Measurements from ENCODE around the gene C11orf65.

C11orf65 gene

GRCh38 chr11:108498816-108499408, 31.6 kb upstream of the C11orf65 start:
- Histone ChIP-seq H3K27me3 (peaks cover 17 to 49% (median 38%) of the 10 kb centered on the region in 11 experiments), H3K9me3 (replicated peaks in 1 of 11) (no peaks in the 10 kb centered on the region), H4K20me1 (no peaks in the 10 kb centered on the region), H3K4me3 (peak overlapping the region; percentile 65 to 82 (median 70)), H3K4me1 (peaks cover 0 to 23% (median 16%) of the 10 kb centered on the region in 10 experiments; a peak in 12 of 20 replicates), H3K36me3 (no peaks in the 10 kb centered on the region), H3K4me2 (peak overlapping the region; percentile 90 to 98 (median 94)), H3K27ac (peak overlapping the region in 10 of 11 experiments; percentile 68 to 94 (median 86); a peak in 19 of 22 replicates), H3K9ac (peak overlapping the region; percentile 76 to 89 (median 84); a peak in 21 of 22 replicates)
- no peak for TF ChIP-seq Cebpa-rat (IDR thresholded peaks at IDR 0.05)

DNA sequence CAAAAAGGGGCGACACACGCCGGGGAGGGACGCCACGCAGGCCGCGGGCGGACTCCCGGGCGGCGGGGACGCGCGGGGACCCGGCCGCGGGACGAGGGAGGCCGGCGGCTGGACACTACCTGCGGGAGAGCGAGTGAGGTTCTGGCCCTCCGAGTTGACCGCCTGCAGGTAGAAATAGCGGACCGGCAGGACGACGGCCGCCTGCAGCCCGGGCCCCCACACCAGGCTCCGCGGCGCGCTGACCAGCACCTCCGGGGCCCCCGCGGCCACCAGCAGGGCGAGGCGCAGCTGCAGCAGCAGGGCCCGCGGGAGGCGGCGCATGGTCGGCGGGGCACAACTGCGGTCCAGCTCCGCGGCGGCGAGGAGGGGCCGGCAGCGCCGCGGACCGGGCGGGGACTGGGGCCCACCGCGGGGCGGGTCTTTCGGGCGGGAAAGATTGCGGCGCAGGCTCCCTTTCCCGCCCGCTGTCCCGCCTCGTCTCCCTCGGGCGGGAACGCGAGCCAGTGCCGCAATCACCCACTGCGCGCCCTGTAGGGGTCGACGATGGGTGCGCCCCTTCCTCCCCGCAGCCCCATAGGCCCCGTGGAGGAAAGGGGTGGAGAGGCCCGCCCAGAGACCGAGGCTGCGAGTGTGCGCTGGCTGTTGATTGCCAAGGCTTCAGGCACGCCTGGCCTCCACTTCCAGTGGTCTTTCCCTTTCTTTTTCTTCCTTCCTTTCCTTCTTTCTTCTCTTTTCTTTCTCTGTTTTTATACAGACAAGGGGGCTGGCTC, 30.9 kb upstream of the C11orf65 start, which contains the start of gene POGLUT3:
POGLUT3 (minus strand) TSS at position 339 of the 770 bp plus-strand sequence; CDS start at position 321, 18 bp downstream.
- Histone ChIP-seq H3K27ac (peak within 1 kb of the TSS; percentile 33 to 94 (median 86); a peak in 21 of 22 replicates), H3K4me1 (peaks cover 0 to 23% (median 16%) of the 10 kb centered on the region in 10 experiments; a peak in 12 of 20 replicates), H4K20me1 (no peaks in the 10 kb centered on the region), H3K4me3 (peak within 1 kb of the TSS; percentile 65 to 82 (median 70)), H3K36me3 (no peaks in the 10 kb centered on the region), H3K4me2 (peak within 1 kb of the TSS; percentile 90 to 98 (median 94)), H3K9me3 (replicated peaks in 1 of 11) (no peaks in the 10 kb centered on the region), H3K9ac (peak within 1 kb of the TSS; percentile 76 to 89 (median 84)), H3K27me3 (peaks cover 17 to 49% (median 38%) of the 10 kb centered on the region in 11 experiments)
- no peak for TF ChIP-seq Cebpa-rat (IDR thresholded peaks at IDR 0.05)

GRCh38 chr11:108497317-108498045, 30.2 kb upstream of the C11orf65 start:
- peak overlapping the region; percentile 65 to 82 (median 70) for H3K4me3 ChIP-seq
- peaks cover 17 to 49% (median 38%) of the 10 kb centered on the region in 11 experiments for H3K27me3 ChIP-seq
- H3K27ac ChIP-seq = peak overlapping the region; percentile 33 to 94 (median 86); a peak in 21 of 22 replicates
- peak in 2 of 11 experiments; percentile 15 to 85; a peak in 2 of 22 replicates for TF ChIP-seq Cebpa-rat (IDR thresholded peaks at IDR 0.05)
- peak overlapping the region; percentile 76 to 89 (median 84) for H3K9ac ChIP-seq
- H3K4me2 ChIP-seq = peak overlapping the region; percentile 90 to 98 (median 94)
- no peaks in the 10 kb centered on the region for H4K20me1 ChIP-seq
- no peaks in the 10 kb centered on the region for H3K9me3 ChIP-seq (replicated peaks in 1 of 11)
- no peaks in the 10 kb centered on the region for H3K36me3 ChIP-seq
- peaks cover 0 to 23% (median 16%) of the 10 kb centered on the region in 10 experiments; a peak in 12 of 20 replicates for H3K4me1 ChIP-seq

GRCh38 chr11:108496643-108497256, 29.4 kb upstream of the C11orf65 start:
- Histone ChIP-seq H3K4me2 (peak overlapping the region; percentile 90 to 98 (median 94)), H3K36me3 (no peaks in the 10 kb centered on the region), H3K9ac (peak overlapping the region; percentile 61 to 89 (median 84); a peak in 20 of 22 replicates), H4K20me1 (no peaks in the 10 kb centered on the region), H3K27me3 (peaks cover 17 to 49% (median 38%) of the 10 kb centered on the region in 11 experiments), H3K4me1 (peaks cover 0 to 23% (median 16%) of the 10 kb centered on the region in 10 experiments; a peak in 12 of 20 replicates), H3K4me3 (peak overlapping the region; percentile 65 to 82 (median 70); a peak in 14 of 20 replicates), H3K27ac (peak overlapping the region in 10 of 11 experiments; percentile 68 to 94 (median 86); a peak in 21 of 22 replicates), H3K9me3 (replicated peaks in 1 of 11) (no peaks in the 10 kb centered on the region)
- TF ChIP-seq Cebpa-rat (IDR thresholded peaks at IDR 0.05) = no peak

DNA sequence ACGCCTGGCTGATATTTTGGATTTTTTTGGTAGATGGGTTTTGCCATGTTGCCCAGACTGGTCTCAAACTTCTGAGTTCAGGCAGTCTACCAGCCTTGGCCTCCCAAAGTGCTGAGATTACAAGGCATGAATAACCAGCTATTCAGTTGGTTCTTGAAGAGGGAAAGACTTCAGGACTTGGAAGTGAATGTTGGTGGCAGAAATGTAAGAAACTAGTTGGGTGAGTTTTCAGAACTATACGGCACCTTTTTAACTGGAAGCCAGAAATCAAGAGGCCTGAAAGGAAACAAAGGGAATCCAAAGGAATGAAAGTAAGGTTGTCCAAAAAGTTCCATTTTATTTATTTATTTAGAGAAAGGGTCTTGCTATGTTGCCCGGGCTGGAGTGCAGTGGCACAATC, 28.0 kb upstream of the C11orf65 start:
- Histone ChIP-seq H4K20me1 (no peaks in the 10 kb centered on the region), H3K4me1 (peaks cover 0 to 23% (median 16%) of the 10 kb centered on the region in 10 experiments; a peak in 12 of 20 replicates), H3K9ac (no peak overlapping the region), H3K27ac (no peak overlapping the region), H3K9me3 (replicated peaks in 1 of 11) (no peaks in the 10 kb centered on the region), H3K36me3 (peaks cover 0 to 2% (median 0%) of the 10 kb centered on the region in 11 experiments; a peak in 2 of 22 replicates), H3K27me3 (peaks cover 17 to 44% (median 38%) of the 10 kb centered on the region in 11 experiments), H3K4me3 (no peak overlapping the region), H3K4me2 (no peak overlapping the region)
- TF ChIP-seq Cebpa-rat (IDR thresholded peaks at IDR 0.05) = no peak

GRCh38 chr11:108494182-108494581, 26.9 kb upstream of the C11orf65 start:
- Histone ChIP-seq H3K9me3 (replicated peaks in 1 of 11) (no peaks in the 10 kb centered on the region), H3K4me3 (no peak overlapping the region), H4K20me1 (no peaks in the 10 kb centered on the region), H3K4me1 (peaks cover 0 to 22% (median 16%) of the 10 kb centered on the region in 10 experiments; a peak in 12 of 20 replicates), H3K27ac (no peak overlapping the region), H3K36me3 (peaks cover 0 to 12% (median 0%) of the 10 kb centered on the region in 11 experiments; a peak in 5 of 22 replicates), H3K4me2 (no peak overlapping the region), H3K27me3 (peaks cover 9 to 33% (median 29%) of the 10 kb centered on the region in 11 experiments), H3K9ac (no peak overlapping the region)
- no peak for TF ChIP-seq Cebpa-rat (IDR thresholded peaks at IDR 0.05)

GRCh38 chr11:108491936-108492335, 24.6 kb upstream of the C11orf65 start:
- H3K4me2 ChIP-seq = no peak overlapping the region
- peaks cover 0 to 20% (median 5%) of the 10 kb centered on the region in 11 experiments; a peak in 7 of 22 replicates for H3K36me3 ChIP-seq
- TF ChIP-seq Cebpa-rat (IDR thresholded peaks at IDR 0.05) = no peak
- no peak overlapping the region for H3K9ac ChIP-seq
- peaks cover 0 to 7% (median under 1%) of the 10 kb centered on the region in 10 experiments; a peak in 4 of 20 replicates for H3K4me1 ChIP-seq
- no peak overlapping the region for H3K4me3 ChIP-seq
- H3K27ac ChIP-seq = no peak overlapping the region
- H3K9me3 ChIP-seq (replicated peaks in 1 of 11) = no peaks in the 10 kb centered on the region
- no peaks in the 10 kb centered on the region for H4K20me1 ChIP-seq
- peaks cover 0 to 10% (median 7%) of the 10 kb centered on the region in 11 experiments; a peak in 16 of 22 replicates for H3K27me3 ChIP-seq

- Histone ChIP-seq H3K4me2 (no peak overlapping the region), H4K20me1 (no peaks in the 10 kb centered on the region), H3K9me3 (replicated peaks in 1 of 11) (no peaks in the 10 kb centered on the region), H3K27ac (no peak overlapping the region), H3K9ac (no peak overlapping the region), H3K4me1 (no peaks in the 10 kb centered on the region), H3K4me3 (no peak overlapping the region), H3K36me3 (peaks cover 0 to 61% (median 16%) of the 10 kb centered on the region in 11 experiments; a peak in 13 of 22 replicates), H3K27me3 (no peaks in the 10 kb centered on the region)
- no peak for TF ChIP-seq Cebpa-rat (IDR thresholded peaks at IDR 0.05)
These were observed 19.5 kb upstream of the C11orf65 start for GRCh38 chr11:108486828-108487227.
